Mesenchymal stem cell (in vitro differentiated cells and primary cell): ENCODE results near the gene PIGR.

Experiments used
- DNase-seq: peaks from one replicate; pipeline ENCODE4 v3.0.0-alpha.2; 2013
- H2AFZ ChIP-seq: one replicate; pipeline ENCODE4 v1.6.1; 2013; ENCODE audit warnings: low read depth, mild to moderate bottlenecking, control low read depth, inconsistent platforms, low read length, moderate library complexity
- H2AK5ac ChIP-seq: 2 replicates; pipeline ENCODE4 v1.6.1; 2013; ENCODE audit warnings: low read length, moderate library complexity, mild to moderate bottlenecking, inconsistent platforms; ENCODE audit not compliant: severe bottlenecking
- H2BK120ac ChIP-seq: one replicate; pipeline ENCODE4 v1.6.1; 2013; ENCODE audit warnings: low read depth, mild to moderate bottlenecking, inconsistent platforms, low read length, moderate library complexity
- H2BK12ac ChIP-seq, 2 experiments: one replicate each; pipeline ENCODE4 v1.6.1; 2013; ENCODE audit warnings: inconsistent platforms in 2 of 2, low read length in 2 of 2, mild to moderate bottlenecking in 2 of 2, moderate library complexity in 2 of 2, control low read depth in 1 of 2
- H2BK15ac ChIP-seq: one replicate; pipeline ENCODE4 v1.6.1; 2013; ENCODE audit warnings: mild to moderate bottlenecking, low read depth, inconsistent platforms; ENCODE audit not compliant: poor library complexity, severe bottlenecking
- H2BK5ac ChIP-seq: 2 replicates; pipeline ENCODE4 v1.6.1; 2013; ENCODE audit warnings: low read depth, mild to moderate bottlenecking, low read length, control low read depth, inconsistent platforms; ENCODE audit not compliant: poor library complexity, severe bottlenecking
- H3K14ac ChIP-seq, 2 experiments: one replicate each; pipeline ENCODE4 v1.6.1; 2013; ENCODE audit warnings: inconsistent platforms in 2 of 2, low read length in 2 of 2, control low read depth in 1 of 2, mild to moderate bottlenecking in 1 of 2, moderate library complexity in 1 of 2
- H3K18ac ChIP-seq, 2 experiments: one replicate each; pipeline ENCODE4 v1.6.1; 2013; ENCODE audit warnings: inconsistent platforms in 2 of 2, low read length in 2 of 2, control low read depth in 1 of 2, low read depth in 1 of 2, mild to moderate bottlenecking in 1 of 2
- H3K23ac ChIP-seq, 2 experiments: one replicate each; pipeline ENCODE4 v1.6.1; 2013; ENCODE audit warnings: inconsistent platforms in 2 of 2, low read length in 2 of 2, mild to moderate bottlenecking in 2 of 2, moderate library complexity in 2 of 2, control low read depth in 1 of 2
- H3K27ac ChIP-seq: 2 replicates; pipeline ENCODE4 v1.5.1; 2013; ENCODE audit warnings: mild to moderate bottlenecking, moderate library complexity, low read length, control low read depth, inconsistent platforms; ENCODE audit not compliant: poor library complexity, severe bottlenecking
- H3K27me3 ChIP-seq, 2 experiments: 2 replicates each; pipeline versions ENCODE4 v1.6.1 to v1.7.0; 2013; ENCODE audit warnings: low read length in 2 of 2, mild to moderate bottlenecking in 2 of 2, moderate library complexity in 2 of 2, control low read depth in 1 of 2, inconsistent platforms in 1 of 2; ENCODE audit not compliant: control insufficient read depth in 1 of 2, insufficient read depth in 1 of 2
- H3K36me3 ChIP-seq, 2 experiments: 2 replicates each; pipeline versions ENCODE4 v1.6.1 to v1.7.0; 2013; ENCODE audit warnings: low read length in 2 of 2, control low read depth in 1 of 2, inconsistent platforms in 1 of 2, low read depth in 1 of 2, mild to moderate bottlenecking in 1 of 2; ENCODE audit not compliant: insufficient read depth in 2 of 2, control insufficient read depth in 1 of 2
- H3K4ac ChIP-seq, 2 experiments: one replicate each; pipeline ENCODE4 v1.6.1; 2013; ENCODE audit warnings: inconsistent platforms in 2 of 2, low read length in 2 of 2, mild to moderate bottlenecking in 2 of 2, moderate library complexity in 2 of 2, control low read depth in 1 of 2, low read depth in 1 of 2
- H3K4me1 ChIP-seq: 2 replicates; pipeline ENCODE4 v1.6.1; 2013; ENCODE audit warnings: low read depth, low read length, control low read depth; ENCODE audit not compliant: control insufficient read depth, insufficient read depth
- H3K4me2 ChIP-seq: 2 replicates; pipeline ENCODE4 v1.6.1; 2013; ENCODE audit warnings: low read length, mild to moderate bottlenecking, inconsistent platforms; ENCODE audit not compliant: poor library complexity, severe bottlenecking
- H3K4me3 ChIP-seq, 2 experiments: 2 replicates each; pipeline versions ENCODE4 v1.5.1 to v1.7.0; 2013; ENCODE audit warnings: low read length in 2 of 2, mild to moderate bottlenecking in 2 of 2, control low read depth in 1 of 2, low read depth in 1 of 2; ENCODE audit not compliant: insufficient read depth in 1 of 2
- H3K79me1 ChIP-seq: replicated peaks from 2 replicates; pipeline ENCODE4 v1.6.1; 2013; ENCODE audit warnings: mild to moderate bottlenecking, control low read depth, low read length, inconsistent platforms; ENCODE audit not compliant: poor library complexity, severe bottlenecking
- H3K9ac ChIP-seq: 2 replicates; pipeline ENCODE4 v1.7.0; 2013; ENCODE audit warnings: mild to moderate bottlenecking, low read length, moderate library complexity
- H3K9me3 ChIP-seq: 2 replicates; pipeline ENCODE4 v1.7.0; 2013; ENCODE audit warnings: mild to moderate bottlenecking, low read length; ENCODE audit not compliant: control insufficient read depth
- H4K8ac ChIP-seq: one replicate; pipeline ENCODE4 v1.6.1; 2013; ENCODE audit warnings: inconsistent platforms, mild to moderate bottlenecking, low read length, moderate library complexity
- H4K91ac ChIP-seq: one replicate; pipeline ENCODE4 v1.6.1; 2013; ENCODE audit warnings: mild to moderate bottlenecking, low read length, inconsistent platforms
- WGBS: methylation state at CpG from one replicate; pipeline ENCODE4 v1.1.7; 2013; ENCODE audit warnings: mixed read lengths; 5-methylcytosine and 5-hydroxymethylcytosine counted together

Gene PIGR

DNA sequence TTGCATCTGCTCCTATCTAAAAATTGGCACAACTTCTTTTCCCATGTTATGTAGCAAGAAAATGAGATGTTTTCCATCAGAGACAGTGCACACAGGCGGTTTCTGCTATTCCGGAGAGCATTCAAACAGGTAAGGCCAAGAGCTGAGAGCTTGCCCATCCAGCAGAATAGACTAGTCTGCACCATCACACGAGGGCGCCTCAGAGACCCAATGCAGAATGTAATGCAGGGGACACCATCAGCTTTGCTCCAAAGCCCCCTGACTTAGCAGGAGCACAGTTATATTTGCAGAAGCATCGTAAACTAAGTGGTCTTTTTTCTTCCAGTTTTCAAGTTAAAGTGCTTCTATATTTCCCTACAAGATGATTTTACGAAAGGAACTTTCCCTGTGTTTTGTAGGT is 44.3 kb downstream of the PIGR start:
- 92% methylated on average over 4 of the region's 6 CpGs for WGBS

DNA sequence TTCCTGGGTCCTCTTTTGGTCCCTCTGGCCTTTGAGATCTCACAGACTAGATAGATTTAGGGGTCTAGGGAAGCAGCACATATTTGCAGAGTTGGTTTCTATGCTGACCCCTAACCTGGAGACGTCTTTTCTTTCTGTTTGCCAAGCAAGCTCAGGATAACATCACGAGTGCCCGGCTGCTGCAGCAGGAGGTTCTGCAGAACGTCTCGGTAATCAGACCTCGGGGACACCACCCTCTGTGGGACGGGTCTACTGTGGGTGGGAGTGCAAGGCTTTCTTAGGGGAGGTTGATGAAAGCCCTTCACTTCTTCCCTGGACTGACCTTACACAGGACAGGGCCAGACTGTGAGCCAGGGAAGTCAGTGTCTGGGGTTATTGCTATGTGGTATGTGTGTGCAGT is 46.1 kb downstream of the PIGR start:
- Histone ChIP-seq H3K4me1 (peaks cover 7% of the 10 kb centered on the region), H3K14ac (no peak overlapping the region), H3K79me1 (no peaks in the 10 kb centered on the region), H3K9me3 (no peaks in the 10 kb centered on the region), H2BK15ac (no peak overlapping the region), H2AK5ac (no peak overlapping the region), H3K4me3 (no peak overlapping the region), H2BK120ac (no peak overlapping the region), H3K36me3 (no peaks in the 10 kb centered on the region), H3K27ac (no peak overlapping the region), H2BK5ac (no peak overlapping the region), H4K8ac (no peak overlapping the region), H2BK12ac (no peak overlapping the region), H2AFZ (no peak overlapping the region), H3K4me2 (no peak overlapping the region), H3K27me3 (peaks cover 0 to 2% of the 10 kb centered on the region in 2 experiments), H3K4ac (no peak overlapping the region), H3K23ac (no peak overlapping the region), H3K18ac (no peak overlapping the region), H3K9ac (no peak overlapping the region), H4K91ac (no peak overlapping the region)
- 89% methylated on average over 7 of the region's 7 CpGs for WGBS
- no peak for DNase-seq

More for the DNA sequence above, 44.3 kb downstream of the PIGR start:
- no peak overlapping the region for H3K27ac ChIP-seq
- no peak overlapping the region for H2BK12ac ChIP-seq
- no peak overlapping the region for H4K8ac ChIP-seq
- H3K4me3 ChIP-seq, result no peak overlapping the region
- H2BK120ac ChIP-seq, result no peak overlapping the region
- H2BK5ac ChIP-seq, result no peak overlapping the region
- H3K4me2 ChIP-seq, result no peak overlapping the region
- DNase-seq, result no peak
- H3K9ac ChIP-seq, result no peak overlapping the region
- H3K9me3 ChIP-seq, result no peaks in the 10 kb centered on the region
- no peak overlapping the region for H2AFZ ChIP-seq
- H3K36me3 ChIP-seq, result no peaks in the 10 kb centered on the region
- peaks cover 10% of the 10 kb centered on the region for H3K4me1 ChIP-seq
- H3K27me3 ChIP-seq, result peaks cover 0 to 2% of the 10 kb centered on the region in 2 experiments
- no peak overlapping the region for H3K4ac ChIP-seq
- no peak overlapping the region for H4K91ac ChIP-seq
- no peak overlapping the region for H3K14ac ChIP-seq
- H2BK15ac ChIP-seq, result no peak overlapping the region
- no peak overlapping the region for H3K18ac ChIP-seq
- no peak overlapping the region for H2AK5ac ChIP-seq
- H3K79me1 ChIP-seq, result no peaks in the 10 kb centered on the region
- H3K23ac ChIP-seq, result no peak overlapping the region

DNA sequence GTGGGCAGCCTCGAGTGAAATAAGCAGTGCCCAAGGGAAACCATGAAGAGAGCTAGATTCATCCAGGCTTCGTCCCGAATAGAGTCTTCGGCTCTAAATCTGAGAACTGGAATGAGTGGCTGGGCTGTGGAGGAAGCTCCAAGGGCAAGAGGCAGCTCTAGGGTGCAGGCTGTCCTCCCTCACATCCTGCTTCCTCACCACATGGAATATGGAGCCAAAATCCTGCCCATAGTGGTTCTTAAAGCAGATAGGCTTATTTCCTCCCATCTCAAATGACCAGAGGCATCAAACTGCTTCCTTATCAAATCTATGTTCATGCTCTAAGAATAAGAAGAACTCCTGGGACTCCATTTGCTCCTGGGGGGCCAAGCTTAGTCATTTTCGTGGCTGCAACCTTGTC is 46.5 kb downstream of the PIGR start:
- no peak overlapping the region for H3K14ac ChIP-seq
- H4K91ac ChIP-seq, result no peak overlapping the region
- no peaks in the 10 kb centered on the region for H3K36me3 ChIP-seq
- no peaks in the 10 kb centered on the region for H3K9me3 ChIP-seq
- no peak overlapping the region for H2BK5ac ChIP-seq
- peaks cover 0 to 2% of the 10 kb centered on the region in 2 experiments for H3K27me3 ChIP-seq
- no peak overlapping the region for H3K4ac ChIP-seq
- H3K27ac ChIP-seq, result no peak overlapping the region
- WGBS, result 98% methylated on average over 5 of the region's 5 CpGs
- H3K23ac ChIP-seq, result no peak overlapping the region
- no peak overlapping the region for H3K9ac ChIP-seq
- no peak overlapping the region for H2AK5ac ChIP-seq
- H2BK15ac ChIP-seq, result peak overlapping the region; percentile 17
- DNase-seq, result no peak
- no peak overlapping the region for H3K18ac ChIP-seq
- peaks cover 7% of the 10 kb centered on the region for H3K4me1 ChIP-seq
- H2AFZ ChIP-seq, result no peak overlapping the region
- H3K4me3 ChIP-seq, result no peak overlapping the region
- H2BK12ac ChIP-seq, result no peak overlapping the region
- H3K4me2 ChIP-seq, result no peak overlapping the region
- H4K8ac ChIP-seq, result no peak overlapping the region
- H2BK120ac ChIP-seq, result no peak overlapping the region
- no peaks in the 10 kb centered on the region for H3K79me1 ChIP-seq

GRCh38 chr1:206898915-206899431 is 47.3 kb downstream of the PIGR start:
- Histone ChIP-seq H3K27ac (no peak overlapping the region), H3K36me3 (no peaks in the 10 kb centered on the region), H2BK5ac (no peak overlapping the region), H3K79me1 (no peaks in the 10 kb centered on the region), H3K23ac (no peak overlapping the region), H2BK120ac (no peak overlapping the region), H4K8ac (no peak overlapping the region), H3K4ac (no peak overlapping the region), H3K9me3 (no peaks in the 10 kb centered on the region), H2BK15ac (peak overlapping the region; percentile 29), H3K4me3 (no peak overlapping the region), H4K91ac (no peak overlapping the region), H3K18ac (peak overlapping the region in 1 of 2 experiments; percentile 31), H2AK5ac (no peak overlapping the region), H3K4me1 (peaks cover 7% of the 10 kb centered on the region), H3K27me3 (peaks cover 0 to 2% of the 10 kb centered on the region in 2 experiments), H3K9ac (no peak overlapping the region), H2AFZ (no peak overlapping the region), H3K4me2 (no peak overlapping the region), H2BK12ac (peak overlapping the region in 1 of 2 experiments; percentile 29), H3K14ac (peak overlapping the region in 1 of 2 experiments; percentile 4)
- DNase-seq, result no peak
- 86% methylated on average over 10 of the region's 13 CpGs for WGBS
